Vagina (tissue), 2 donors: Measurements from ENCODE around the gene FOXC2. TPM values are rescaled to one million over a fixed set of nuclear protein-coding genes. Genes with fewer than 3 reads are reported as not detected.

Source experiments
- DNase-seq, 2 donors: peaks; one replicate each; pipeline ENCODE4 v3.0.0-alpha.2; 2017; ENCODE audit errors: extremely low spot score in 2 of 2
- H3K27ac ChIP-seq: fragments of 200-600 bp; sonication (generic); one replicate; pipeline ENCODE4 v1.5.1; 2019
- H3K27me3 ChIP-seq: fragments of 200-600 bp; sonication (generic); one replicate; pipeline ENCODE4 v1.5.1; 2019
- H3K36me3 ChIP-seq, 2 donors: fragments of 200-600 bp; sonication (generic); one replicate each; pipeline ENCODE4 v1.5.1; 2017 to 2019
- H3K4me1 ChIP-seq: fragments of 200-600 bp; sonication (generic); one replicate; pipeline ENCODE4 v1.5.1; 2019
- H3K4me3 ChIP-seq, 2 donors: fragments of 200-600 bp; sonication (generic); 1 replicate in 1 of 2; 2 replicates in 1 of 2; pipeline ENCODE4 v1.5.1; 2016 to 2019
- H3K9me3 ChIP-seq: fragments of 200-600 bp; sonication (generic); one replicate; pipeline ENCODE4 v1.5.1; 2019
- POLR2A ChIP-seq, 2 donors: fragments of 450-650 bp; IDR thresholded peaks; one replicate each; pipeline ENCODE4 v1.6.1; 2017; ENCODE audit warnings: antibody characterized with exemption in 2 of 2, mild to moderate bottlenecking in 2 of 2, moderate library complexity in 2 of 2
- POLR2AphosphoS5 ChIP-seq, 2 donors: sonication (generic); formaldehyde crosslinking; IDR thresholded peaks; one replicate each; pipeline ENCODE4 v1.9.0; 2017; ENCODE audit warnings: antibody characterized with exemption in 2 of 2, mild to moderate bottlenecking in 2 of 2, low read depth in 1 of 2; ENCODE audit not compliant: insufficient read depth in 1 of 2
- intact Hi-C: fragments of 100-400 bp; cut with DNase I; formaldehyde crosslinking; loops from one replicate; pipeline ENCODE4 v1.15.1; 2023
- total RNA-seq: library from RNA; depleted of rRNA; stranded (reverse); fragments of >200 nt; gene quantifications from one replicate; pipeline ENCODE4 v1.2.3, GENCODE V29; 2016
- TF ChIP-seq, protein P1 (sequence below), 3 experiments: fragments of 450-650 bp in 2 of 3; fragments of 200-600 bp in 1 of 3; sonication (generic) in 1 of 3; IDR thresholded peaks; one replicate each; pipeline ENCODE4 v1.5.1; 2017 to 2019; ENCODE audit warnings: antibody characterized with exemption in 3 of 3, mild to moderate bottlenecking in 2 of 3, moderate library complexity in 2 of 3

FOXC2 gene
- total RNA-seq, 1 donor from 2014 or later = 2.7 TPM

GRCh38 chr16:86538196-86538780, 28.3 kb upstream of the FOXC2 start:
- no peaks in the 10 kb centered on the region for H3K9me3 ChIP-seq
- peaks cover 0 to 49% of the 10 kb centered on the region in 2 donors for H3K36me3 ChIP-seq
- H3K4me1 ChIP-seq = no peaks in the 10 kb centered on the region
- H3K27me3 ChIP-seq = no peaks in the 10 kb centered on the region
- no peak for DNase-seq
- H3K27ac ChIP-seq = no peak overlapping the region
- intact Hi-C loops = no loop called here
- no peak overlapping the region for H3K4me3 ChIP-seq
- TF ChIP-seq POLR2A (IDR thresholded peaks at IDR 0.05) (no peak), POLR2AphosphoS5 (IDR thresholded peaks at IDR 0.05; ENCODE audit: insufficient read depth in 1 of 2, low read depth in 1 of 2) (no peak)
- TF ChIP-seq, protein P1, sequence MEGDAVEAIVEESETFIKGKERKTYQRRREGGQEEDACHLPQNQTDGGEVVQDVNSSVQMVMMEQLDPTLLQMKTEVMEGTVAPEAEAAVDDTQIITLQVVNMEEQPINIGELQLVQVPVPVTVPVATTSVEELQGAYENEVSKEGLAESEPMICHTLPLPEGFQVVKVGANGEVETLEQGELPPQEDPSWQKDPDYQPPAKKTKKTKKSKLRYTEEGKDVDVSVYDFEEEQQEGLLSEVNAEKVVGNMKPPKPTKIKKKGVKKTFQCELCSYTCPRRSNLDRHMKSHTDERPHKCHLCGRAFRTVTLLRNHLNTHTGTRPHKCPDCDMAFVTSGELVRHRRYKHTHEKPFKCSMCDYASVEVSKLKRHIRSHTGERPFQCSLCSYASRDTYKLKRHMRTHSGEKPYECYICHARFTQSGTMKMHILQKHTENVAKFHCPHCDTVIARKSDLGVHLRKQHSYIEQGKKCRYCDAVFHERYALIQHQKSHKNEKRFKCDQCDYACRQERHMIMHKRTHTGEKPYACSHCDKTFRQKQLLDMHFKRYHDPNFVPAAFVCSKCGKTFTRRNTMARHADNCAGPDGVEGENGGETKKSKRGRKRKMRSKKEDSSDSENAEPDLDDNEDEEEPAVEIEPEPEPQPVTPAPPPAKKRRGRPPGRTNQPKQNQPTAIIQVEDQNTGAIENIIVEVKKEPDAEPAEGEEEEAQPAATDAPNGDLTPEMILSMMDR (IDR thresholded peaks at IDR 0.05) = no peak

GRCh38 chr16:86540894-86541293, 25.7 kb upstream of the FOXC2 start:
- Histone ChIP-seq H3K9me3 (no peaks in the 10 kb centered on the region), H3K27ac (no peak overlapping the region), H3K4me3 (no peak overlapping the region), H3K27me3 (no peaks in the 10 kb centered on the region), H3K4me1 (no peaks in the 10 kb centered on the region), H3K36me3 (peaks cover 0 to 61% of the 10 kb centered on the region in 2 donors)
- intact Hi-C loops = no loop called here
- DNase-seq = no peak
- TF ChIP-seq POLR2AphosphoS5 (IDR thresholded peaks at IDR 0.05; ENCODE audit: insufficient read depth in 1 of 2, low read depth in 1 of 2) (no peak), POLR2A (IDR thresholded peaks at IDR 0.05) (no peak)
- TF ChIP-seq, protein P1 (IDR thresholded peaks at IDR 0.05) = no peak

DNA sequence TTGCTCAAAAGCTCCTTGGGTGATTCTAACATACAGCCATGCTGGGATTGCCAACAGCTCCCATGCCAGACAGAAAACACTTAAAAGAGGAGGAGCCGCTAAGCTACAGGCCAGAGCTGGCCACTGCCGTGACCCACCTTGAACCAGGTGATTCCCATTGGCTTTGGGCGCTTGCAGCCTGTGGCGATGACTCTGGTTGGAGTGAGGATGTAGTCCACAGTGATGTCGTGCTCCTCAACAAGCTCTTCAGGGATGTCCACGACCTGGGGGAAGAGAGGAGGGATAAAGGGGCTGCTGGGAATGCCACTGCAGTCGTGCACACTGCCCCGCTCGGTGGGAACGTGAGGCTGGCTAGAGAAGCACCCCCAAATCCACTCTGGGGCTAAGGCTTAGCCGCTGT, 25.1 kb upstream of the FOXC2 start:
- DNase-seq = no peak
- Histone ChIP-seq H3K4me1 (no peaks in the 10 kb centered on the region), H3K4me3 (no peak overlapping the region), H3K27ac (no peak overlapping the region), H3K27me3 (no peaks in the 10 kb centered on the region), H3K9me3 (no peaks in the 10 kb centered on the region), H3K36me3 (peaks cover 0 to 64% of the 10 kb centered on the region in 2 donors)
- intact Hi-C loops = no loop called here
- TF ChIP-seq POLR2A (IDR thresholded peaks at IDR 0.05) (no peak), POLR2AphosphoS5 (IDR thresholded peaks at IDR 0.05; ENCODE audit: insufficient read depth in 1 of 2, low read depth in 1 of 2) (no peak)
- TF ChIP-seq, protein P1 (IDR thresholded peaks at IDR 0.05) = no peak

DNA sequence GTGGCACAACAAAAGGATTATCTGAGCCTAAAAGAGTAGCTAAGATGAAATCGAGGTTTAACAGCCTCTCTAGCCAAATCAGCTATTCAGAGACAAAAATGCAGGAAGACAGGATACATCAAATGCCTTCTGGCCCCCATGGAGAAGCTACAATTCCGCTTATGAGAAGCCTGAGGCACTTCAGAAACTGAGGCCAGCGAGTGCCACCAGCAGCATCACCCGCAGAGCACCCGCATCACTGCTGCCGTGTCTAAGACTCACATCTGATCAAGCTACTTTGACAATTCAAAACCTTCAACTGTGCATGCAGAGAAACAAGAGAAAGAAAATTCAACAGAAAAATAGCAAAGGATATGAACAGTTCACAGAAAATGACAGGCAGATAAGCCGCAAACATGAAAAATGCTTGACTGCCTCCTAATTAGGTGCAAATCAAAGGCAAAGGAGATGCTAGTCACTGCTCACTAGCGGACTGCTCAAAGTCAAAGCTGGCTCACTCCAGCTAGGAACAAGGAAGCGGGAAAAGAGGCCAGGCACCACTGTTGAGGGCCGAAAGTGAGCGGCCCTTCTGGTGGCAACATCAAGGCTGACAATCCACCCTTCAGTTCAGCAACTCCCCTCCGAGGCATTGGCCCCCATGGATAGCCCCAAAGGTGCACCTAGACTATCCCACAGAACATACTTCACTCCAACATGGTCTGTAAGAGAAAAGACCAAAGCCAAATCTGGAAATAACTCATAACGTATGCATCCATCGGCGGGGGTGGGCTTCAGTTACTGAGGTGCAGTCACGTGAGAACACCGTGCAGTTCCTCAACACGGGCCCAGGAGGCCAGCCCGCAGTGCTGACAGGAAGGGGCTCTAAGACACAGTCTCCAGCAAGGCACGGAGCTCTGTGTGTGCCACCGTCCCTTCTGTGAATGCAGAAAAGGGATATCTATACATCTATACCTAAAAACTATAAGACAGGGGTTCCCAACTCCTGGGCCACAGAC, 23.6 kb upstream of the FOXC2 start:
- Histone ChIP-seq H3K4me1 (no peaks in the 10 kb centered on the region), H3K27me3 (no peaks in the 10 kb centered on the region), H3K9me3 (no peaks in the 10 kb centered on the region), H3K27ac (no peak overlapping the region), H3K36me3 (peaks cover 0 to 65% of the 10 kb centered on the region in 2 donors), H3K4me3 (no peak overlapping the region)
- DNase-seq = no peak
- intact Hi-C loops = no loop called here
- TF ChIP-seq POLR2AphosphoS5 (IDR thresholded peaks at IDR 0.05; ENCODE audit: insufficient read depth in 1 of 2, low read depth in 1 of 2) (no peak), POLR2A (IDR thresholded peaks at IDR 0.05) (no peak)
- TF ChIP-seq, protein P1 (IDR thresholded peaks at IDR 0.05) = no peak
